HG03460 (cell line): ENCODE results near the gene FUT2.

Source experiments
- ATAC-seq: cut with Tn5 transposase; IDR thresholded peaks from one replicate; pipeline ENCODE4 v1.9.1; 2021; ENCODE audit not compliant: unreplicated experiment

Gene FUT2

DNA sequence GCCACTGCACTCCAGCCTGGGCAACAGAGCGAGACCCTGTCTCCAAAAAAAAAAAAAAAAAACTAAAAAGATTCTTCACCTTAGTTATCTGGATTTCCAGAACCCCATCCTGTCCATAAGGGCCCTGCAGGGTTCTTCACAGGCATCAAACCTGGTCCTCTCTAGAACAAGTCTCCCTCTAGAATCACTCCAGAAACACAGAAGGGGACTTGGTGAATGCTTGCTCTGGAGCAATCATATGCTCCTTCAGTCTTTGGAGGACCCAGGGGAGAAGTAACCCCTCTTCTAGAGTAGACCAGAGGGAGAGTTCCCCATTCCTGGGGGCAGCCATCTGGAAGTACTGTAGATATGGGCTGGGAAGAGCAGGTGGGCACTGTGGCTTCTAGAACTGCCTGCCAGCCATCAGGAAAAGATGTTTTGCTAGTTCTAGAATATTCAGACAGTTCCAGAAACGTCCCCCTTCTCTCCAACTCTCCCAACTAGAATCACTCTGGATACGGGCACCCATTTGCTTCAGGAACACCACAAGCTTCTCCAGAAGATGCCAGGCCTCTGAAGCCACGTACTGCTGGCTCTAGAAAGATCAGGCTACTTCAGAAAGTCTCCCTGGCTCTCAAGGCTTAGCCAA lies 53.9 kb downstream of the FUT2 start:
- ATAC-seq = no peak

DNA sequence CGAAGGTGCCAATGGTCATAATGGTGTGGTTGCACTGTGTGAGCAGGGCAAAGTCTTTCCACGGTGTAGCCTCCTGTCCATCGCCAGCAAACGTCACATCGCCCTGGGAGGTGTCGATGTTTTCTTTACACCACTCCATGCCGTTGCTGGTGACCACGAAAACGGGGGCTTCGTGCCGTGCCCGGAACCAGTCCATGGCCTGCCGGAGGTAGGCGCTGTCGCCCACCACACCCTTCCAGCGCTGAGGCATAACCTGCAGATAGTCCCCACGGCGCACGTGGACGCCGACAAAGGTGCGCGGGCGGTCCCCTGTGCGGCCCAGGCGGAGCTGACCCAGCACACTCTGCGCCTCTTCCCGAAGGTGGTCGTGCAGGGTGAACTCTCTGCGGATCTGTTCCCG lies 54.6 kb downstream of the FUT2 start:
- ATAC-seq = no peak

DNA sequence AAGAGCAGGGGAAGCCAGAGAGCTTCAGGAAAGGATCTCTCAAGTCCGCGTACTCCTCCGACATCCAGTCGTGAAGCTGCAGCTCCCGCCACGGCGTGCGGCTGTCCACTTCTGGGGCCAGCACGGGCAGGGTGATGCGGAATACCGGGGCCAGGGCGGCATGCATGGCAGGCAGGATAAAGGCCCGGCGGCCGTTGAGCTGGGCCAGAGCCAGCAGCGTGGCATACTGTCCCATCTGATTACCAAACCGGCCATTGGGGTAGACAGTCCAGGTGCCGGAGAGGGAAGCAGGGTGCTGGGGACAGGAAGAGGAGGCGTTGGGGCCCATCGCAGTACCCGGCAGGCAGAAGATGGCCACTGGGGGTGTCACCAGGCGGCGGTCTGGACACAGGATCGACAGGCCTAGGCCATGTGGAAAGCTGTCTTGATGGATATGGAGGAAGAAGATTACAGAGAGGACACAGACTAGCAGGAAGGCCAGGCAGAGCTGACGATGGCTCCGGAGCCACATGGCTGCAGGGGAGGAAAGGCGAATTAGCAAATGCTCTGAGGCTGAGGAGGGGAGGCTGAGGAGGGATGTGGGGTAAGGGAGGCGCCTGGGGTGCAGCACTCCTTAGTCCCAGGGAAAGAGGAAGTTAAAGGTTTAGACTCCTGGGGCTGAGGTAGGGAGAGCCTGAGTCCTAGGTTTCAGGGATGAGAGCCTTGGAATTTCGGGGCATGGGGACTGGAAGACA lies 55.2 kb downstream of the FUT2 start:
- ATAC-seq = no peak

DNA sequence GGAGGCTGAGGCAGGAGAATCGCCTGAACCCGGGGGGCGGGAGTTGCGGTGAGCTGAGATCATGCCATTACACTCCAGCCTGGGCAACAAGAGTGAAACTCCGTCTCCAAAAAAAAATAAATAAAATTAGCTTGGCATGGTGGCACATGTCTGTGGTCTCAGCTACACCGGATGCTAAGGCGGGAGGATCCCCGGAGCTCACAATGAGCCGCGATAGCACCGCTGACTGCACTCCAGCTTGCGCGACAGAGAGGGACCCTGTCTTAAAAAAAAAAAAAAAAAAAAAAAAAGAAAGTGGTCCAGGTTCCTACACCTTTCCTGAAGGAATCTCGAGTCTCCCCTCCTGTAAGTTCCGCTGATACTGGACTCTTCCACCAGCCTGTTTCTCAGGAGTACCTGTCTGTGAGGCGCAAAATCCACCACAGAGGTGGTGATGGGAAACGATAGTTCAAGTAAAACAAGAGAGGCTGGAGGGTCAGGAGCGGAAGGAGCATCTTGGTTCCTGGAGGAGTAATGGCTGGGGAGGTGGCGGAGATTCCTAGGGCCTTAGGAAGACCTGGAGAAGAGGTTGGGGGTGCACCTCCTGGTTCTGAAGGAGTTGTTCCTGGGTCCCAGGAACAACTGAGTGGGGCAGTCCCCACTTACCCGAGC lies 56.2 kb downstream of the FUT2 start:
- no peak for ATAC-seq

DNA sequence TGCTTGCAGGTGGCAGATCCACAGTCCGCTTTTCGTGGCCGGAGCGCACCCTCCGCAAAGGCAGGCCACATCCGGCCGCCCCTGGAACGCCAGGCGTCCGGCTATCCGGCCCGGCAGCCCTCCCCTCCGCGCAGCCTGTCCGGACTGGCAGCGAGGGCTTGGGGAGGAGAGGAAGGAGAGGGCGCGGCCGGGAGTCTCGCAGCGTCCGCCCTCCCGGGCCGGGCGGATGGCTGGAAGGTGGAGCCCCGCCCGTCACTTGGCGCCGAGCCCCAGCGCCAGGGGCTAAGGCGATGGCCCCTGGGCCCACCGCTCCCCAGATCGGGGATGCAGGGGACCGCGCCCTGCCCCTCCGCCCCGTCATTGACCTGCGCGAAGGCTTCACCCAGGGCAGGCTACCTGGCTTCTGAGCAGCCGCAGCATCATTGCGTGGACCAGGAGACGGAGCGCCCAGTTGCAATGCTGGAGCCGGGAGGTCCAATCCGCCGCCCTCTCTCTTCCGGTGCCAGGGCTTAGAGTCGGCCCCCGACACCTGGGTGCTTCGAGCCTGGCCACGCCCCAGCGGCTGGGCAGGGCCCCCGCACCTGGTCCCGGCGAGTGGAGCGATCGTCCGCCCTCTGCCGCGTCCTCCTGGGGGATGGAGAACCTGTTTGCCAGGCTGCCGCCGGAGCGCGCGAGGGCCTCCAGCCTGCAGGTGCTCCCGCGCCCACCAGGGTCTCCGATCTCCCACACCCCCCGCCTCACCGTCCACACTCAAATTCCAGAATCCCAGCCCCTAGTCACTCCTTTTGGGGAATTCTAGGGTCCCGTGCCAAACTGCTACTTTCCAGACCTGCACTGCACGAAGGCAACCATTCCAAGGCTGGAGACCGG lies 57.0 kb downstream of the FUT2 start, which contains the start of gene FUT1:
FUT1 (minus strand) TSS at position 146 of the 870 bp plus-strand sequence. CDS start 1,360 bp downstream, outside the sequence.
- no peak for ATAC-seq

DNA sequence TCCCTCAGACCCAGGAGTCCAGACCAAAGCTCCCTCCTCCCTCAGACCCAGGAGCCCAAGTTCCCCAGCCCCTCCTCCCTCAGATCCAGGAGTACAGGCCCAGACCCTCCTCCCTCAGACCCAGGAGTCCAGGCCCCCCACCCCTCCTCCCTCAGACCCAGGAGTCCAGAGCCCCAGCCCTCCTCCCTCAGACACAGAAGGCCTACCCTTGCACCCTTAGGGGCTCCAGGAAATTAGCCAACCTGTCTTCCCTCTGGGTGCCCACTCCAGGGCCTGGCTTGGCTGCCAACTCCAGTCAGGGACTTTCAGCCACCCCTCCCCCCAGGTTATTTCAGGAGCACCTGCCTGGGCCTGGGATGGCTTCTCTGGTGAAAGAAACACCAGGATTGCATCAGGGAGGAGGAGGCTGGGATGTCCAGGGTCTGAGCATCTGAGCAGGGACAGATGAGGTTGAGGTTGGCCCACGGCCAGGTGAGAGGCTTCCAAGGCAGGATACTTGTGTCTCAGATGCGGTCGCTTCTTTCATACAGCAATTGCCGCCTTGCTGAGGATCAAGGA lies 59.4 kb downstream of the FUT2 start, which contains the start of gene FGF21:
FGF21 (plus strand) TSS at position 441 of the 558 bp plus-strand sequence. CDS start 713 bp downstream, outside the sequence.
- ATAC-seq = no peak
